A549 (cell line): ENCODE results near the gene WDSUB1.

Source experiments
- CBX2 ChIP-seq: fragments of 200-600 bp; sonication (generic); IDR thresholded peaks from 2 replicates; pipeline ENCODE4 v1.6.1; 2016; ENCODE audit warnings: low read depth, mild to moderate bottlenecking, borderline replicate concordance
- CTCF ChIP-seq: fragments of >200 bp; sonication (Bioruptor Twin); formaldehyde crosslinking; IDR thresholded peaks from 3 replicates; pipeline ENCODE4 v1.5.1; 2016
- HEYL ChIP-seq: fragments of 250-450 bp; sonication (Bioruptor Pico); IDR thresholded peaks from 2 replicates; pipeline ENCODE4 v1.8.0; 2021; ENCODE audit warnings: mild to moderate bottlenecking, moderate library complexity
- HOXA7 ChIP-seq: fragments of 250-450 bp; sonication (Bioruptor Pico); IDR thresholded peaks from 2 replicates; pipeline ENCODE4 v1.5.0; 2020; ENCODE audit warnings: mild to moderate bottlenecking, moderate library complexity
- KDM5A ChIP-seq: fragments of 200-600 bp; sonication (generic); IDR thresholded peaks from 2 replicates; pipeline ENCODE4 v1.6.1; 2016; ENCODE audit warnings: antibody characterized with exemption, mild to moderate bottlenecking
- MAFK ChIP-seq: fragments of 450-650 bp; IDR thresholded peaks from 2 replicates; pipeline ENCODE4 v1.6.1; 2014; ENCODE audit not compliant: partially characterized antibody
- POLR2A ChIP-seq: IDR thresholded peaks from 2 replicates; pipeline ENCODE4 v1.6.1; 2012; ENCODE audit warnings: mild to moderate bottlenecking, low read length

GRCh38 chr2:159226059-159226461 lies 60.4 kb downstream of the WDSUB1 start:
- no peak for TF ChIP-seq HOXA7 (CRISPR knock-in tag)
- no peak for TF ChIP-seq POLR2A
- no peak for TF ChIP-seq CTCF
- no peak for TF ChIP-seq HEYL (CRISPR knock-in tag)
- no peak for TF ChIP-seq CBX2
- no peak for TF ChIP-seq MAFK
- no peak for TF ChIP-seq KDM5A
